Bronchial epithelial cell (primary cell): ENCODE results near the gene EPS8L2. TPM values are rescaled to one million over a fixed set of nuclear protein-coding genes. Genes with fewer than 3 reads are reported as not detected.

Source experiments
- DNase-seq: peaks from one replicate; pipeline ENCODE4 v3.0.0-alpha.2; 2010; ENCODE audit warnings: low read depth
- FAIRE-seq: peaks from 2 replicates; lab custom pipeline; 2011; peaks lifted over from hg19 to GRCh38; lab: Jason Lieb, UNC
- H3K27me3 ChIP-seq: 2 replicates; pipeline ENCODE4 v1.5.1; 2011; ENCODE audit warnings: low read length; ENCODE audit not compliant: control insufficient read depth, insufficient read depth
- H3K36me3 ChIP-seq: 2 replicates; pipeline ENCODE4 v1.5.1; 2011; ENCODE audit warnings: low read length; ENCODE audit not compliant: control insufficient read depth, insufficient read depth
- H3K4me3 ChIP-seq: 2 replicates; pipeline ENCODE4 v1.5.1; 2011; ENCODE audit warnings: mild to moderate bottlenecking, low read depth, low read length, control low read depth
- total RNA-seq: library from RNA; depleted of rRNA; stranded (reverse); fragments of >200 nt; gene quantifications from 2 replicates; pipeline ENCODE4 v1.2.1, GENCODE V29; 2014
- TF ChIP-seq, protein P1 (sequence below): IDR thresholded peaks from 2 replicates; pipeline ENCODE4 v1.5.1; 2011; ENCODE audit warnings: mild to moderate bottlenecking, moderate library complexity, low read length, control low read depth, inconsistent platforms; ENCODE audit not compliant: insufficient read depth, severe bottlenecking

EPS8L2 gene
- total RNA-seq, 1 donor from 2014 or later = 105 TPM

DNA sequence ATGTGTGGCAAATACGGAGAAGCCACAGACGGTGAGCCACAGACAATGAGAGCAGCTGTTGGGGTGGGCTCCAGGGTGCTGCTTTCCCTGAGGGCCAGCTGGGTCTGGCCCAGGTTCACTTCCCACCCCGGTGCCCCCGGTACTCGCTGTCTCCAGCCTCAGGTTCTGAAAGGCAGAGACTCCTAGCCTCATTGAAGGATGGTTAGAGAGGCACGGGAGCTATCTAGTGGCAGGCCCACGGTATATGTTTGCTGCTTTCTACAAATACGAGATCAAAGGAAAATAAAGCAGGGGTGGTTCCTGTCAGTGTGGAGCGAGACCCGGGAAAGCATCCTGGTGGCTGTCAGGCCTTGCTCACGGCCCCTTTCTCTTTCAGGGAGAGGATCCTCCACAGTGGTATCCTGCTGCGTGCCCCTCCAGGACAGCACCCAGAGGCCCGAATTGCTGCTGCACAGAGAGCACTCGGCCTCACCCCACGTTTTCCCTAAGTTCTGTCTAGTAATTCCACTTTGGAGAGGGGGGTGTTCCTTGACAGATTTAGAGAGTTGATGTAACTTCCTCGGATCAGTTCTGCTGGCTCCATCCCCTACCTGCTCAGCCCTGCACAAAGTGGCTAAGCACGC lies 7.4 kb upstream of the EPS8L2 start:
- Histone ChIP-seq H3K27me3 (no peaks in the 10 kb centered on the region), H3K4me3 (no peak overlapping the region), H3K36me3 (peaks cover 10% of the 10 kb centered on the region)
- DNase-seq = no peak
- TF ChIP-seq, protein P1, sequence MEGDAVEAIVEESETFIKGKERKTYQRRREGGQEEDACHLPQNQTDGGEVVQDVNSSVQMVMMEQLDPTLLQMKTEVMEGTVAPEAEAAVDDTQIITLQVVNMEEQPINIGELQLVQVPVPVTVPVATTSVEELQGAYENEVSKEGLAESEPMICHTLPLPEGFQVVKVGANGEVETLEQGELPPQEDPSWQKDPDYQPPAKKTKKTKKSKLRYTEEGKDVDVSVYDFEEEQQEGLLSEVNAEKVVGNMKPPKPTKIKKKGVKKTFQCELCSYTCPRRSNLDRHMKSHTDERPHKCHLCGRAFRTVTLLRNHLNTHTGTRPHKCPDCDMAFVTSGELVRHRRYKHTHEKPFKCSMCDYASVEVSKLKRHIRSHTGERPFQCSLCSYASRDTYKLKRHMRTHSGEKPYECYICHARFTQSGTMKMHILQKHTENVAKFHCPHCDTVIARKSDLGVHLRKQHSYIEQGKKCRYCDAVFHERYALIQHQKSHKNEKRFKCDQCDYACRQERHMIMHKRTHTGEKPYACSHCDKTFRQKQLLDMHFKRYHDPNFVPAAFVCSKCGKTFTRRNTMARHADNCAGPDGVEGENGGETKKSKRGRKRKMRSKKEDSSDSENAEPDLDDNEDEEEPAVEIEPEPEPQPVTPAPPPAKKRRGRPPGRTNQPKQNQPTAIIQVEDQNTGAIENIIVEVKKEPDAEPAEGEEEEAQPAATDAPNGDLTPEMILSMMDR = no peak
- no peak for FAIRE-seq

DNA sequence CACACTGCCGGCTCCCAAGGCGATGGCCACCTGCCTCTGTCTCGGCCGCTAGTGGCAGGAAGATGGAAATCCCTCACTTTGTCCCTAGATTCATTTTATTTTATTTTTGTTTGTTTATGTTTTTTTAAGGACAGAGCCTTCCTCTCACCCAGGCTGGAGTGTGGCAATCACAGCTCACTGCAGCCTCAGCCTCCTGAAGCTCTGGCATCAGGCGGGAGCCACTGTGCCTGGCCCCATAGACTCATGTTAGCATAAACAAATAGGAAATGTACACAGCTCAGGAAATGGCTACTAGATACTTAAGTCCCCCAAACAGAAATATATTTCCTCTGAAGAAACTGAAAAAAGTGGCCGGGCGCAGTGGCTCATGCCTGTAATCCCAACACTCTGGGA lies 6.9 kb upstream of the EPS8L2 start:
- H3K36me3 ChIP-seq = peaks cover 10% of the 10 kb centered on the region
- no peaks in the 10 kb centered on the region for H3K27me3 ChIP-seq
- DNase-seq = no peak
- H3K4me3 ChIP-seq = no peak overlapping the region
- FAIRE-seq = no peak
- TF ChIP-seq, protein P1 = no peak

DNA sequence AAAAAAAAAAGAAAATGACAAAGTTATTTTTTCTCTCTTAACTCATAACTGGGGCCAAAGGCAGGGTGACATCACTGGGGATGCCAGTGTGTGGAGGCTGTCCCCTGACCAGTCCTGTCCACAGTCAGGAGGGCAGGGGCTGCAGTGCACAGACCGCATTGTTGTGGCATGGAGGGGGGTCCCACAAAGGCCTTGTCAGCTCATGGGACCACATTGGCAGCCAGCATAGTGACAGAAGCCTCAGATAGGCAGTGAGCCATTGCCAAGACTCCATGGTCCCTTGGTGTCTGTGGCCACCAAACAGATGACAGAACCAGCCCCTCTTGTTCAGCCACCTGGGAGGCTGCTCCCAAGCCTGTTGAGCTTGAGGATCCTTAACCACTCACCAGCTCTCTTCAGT lies 6.3 kb upstream of the EPS8L2 start:
- FAIRE-seq (no peak), DNase-seq (no peak)
- TF ChIP-seq, protein P1 = no peak
- Histone ChIP-seq H3K36me3 (peaks cover 13% of the 10 kb centered on the region), H3K27me3 (no peaks in the 10 kb centered on the region), H3K4me3 (no peak overlapping the region)

DNA sequence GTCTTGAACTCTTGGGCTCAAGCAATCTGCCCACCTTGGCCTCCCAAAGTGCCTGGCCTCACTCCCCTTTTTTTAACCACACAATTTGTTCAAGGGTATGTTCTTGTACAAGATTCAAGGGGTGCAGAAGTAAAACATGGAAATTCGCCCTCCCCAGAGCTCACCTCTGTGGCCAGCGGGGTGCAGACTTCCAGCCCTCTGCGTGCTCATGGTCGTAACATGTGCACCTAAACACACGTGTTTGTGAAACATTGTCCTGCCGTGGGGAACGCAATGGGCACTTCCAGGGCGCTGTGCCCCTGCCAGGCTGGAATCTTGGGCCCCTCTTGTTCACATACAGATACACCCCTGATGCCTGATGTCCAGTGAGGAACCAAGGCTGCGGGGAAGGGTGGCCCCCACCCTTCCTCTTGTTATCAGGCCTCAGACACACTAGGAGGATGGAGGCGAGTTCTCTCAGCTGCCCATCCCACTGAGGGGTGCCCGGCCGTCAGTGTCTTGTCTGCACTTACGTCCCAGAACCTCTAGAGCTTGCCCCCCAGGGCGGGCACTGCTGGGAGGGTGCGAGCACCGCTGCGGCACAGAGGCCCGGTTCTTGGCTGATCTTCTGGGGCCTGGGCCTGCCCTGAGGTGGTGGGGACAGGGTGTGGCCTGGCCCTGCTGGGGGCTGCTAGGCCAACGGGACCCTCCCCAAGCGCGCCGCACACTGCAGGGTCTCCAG lies 4.1 kb upstream of the EPS8L2 start:
- Histone ChIP-seq H3K36me3 (peaks cover 13% of the 10 kb centered on the region), H3K27me3 (no peaks in the 10 kb centered on the region), H3K4me3 (no peak overlapping the region)
- FAIRE-seq (no peak), DNase-seq (no peak)
- TF ChIP-seq, protein P1 = no peak

DNA sequence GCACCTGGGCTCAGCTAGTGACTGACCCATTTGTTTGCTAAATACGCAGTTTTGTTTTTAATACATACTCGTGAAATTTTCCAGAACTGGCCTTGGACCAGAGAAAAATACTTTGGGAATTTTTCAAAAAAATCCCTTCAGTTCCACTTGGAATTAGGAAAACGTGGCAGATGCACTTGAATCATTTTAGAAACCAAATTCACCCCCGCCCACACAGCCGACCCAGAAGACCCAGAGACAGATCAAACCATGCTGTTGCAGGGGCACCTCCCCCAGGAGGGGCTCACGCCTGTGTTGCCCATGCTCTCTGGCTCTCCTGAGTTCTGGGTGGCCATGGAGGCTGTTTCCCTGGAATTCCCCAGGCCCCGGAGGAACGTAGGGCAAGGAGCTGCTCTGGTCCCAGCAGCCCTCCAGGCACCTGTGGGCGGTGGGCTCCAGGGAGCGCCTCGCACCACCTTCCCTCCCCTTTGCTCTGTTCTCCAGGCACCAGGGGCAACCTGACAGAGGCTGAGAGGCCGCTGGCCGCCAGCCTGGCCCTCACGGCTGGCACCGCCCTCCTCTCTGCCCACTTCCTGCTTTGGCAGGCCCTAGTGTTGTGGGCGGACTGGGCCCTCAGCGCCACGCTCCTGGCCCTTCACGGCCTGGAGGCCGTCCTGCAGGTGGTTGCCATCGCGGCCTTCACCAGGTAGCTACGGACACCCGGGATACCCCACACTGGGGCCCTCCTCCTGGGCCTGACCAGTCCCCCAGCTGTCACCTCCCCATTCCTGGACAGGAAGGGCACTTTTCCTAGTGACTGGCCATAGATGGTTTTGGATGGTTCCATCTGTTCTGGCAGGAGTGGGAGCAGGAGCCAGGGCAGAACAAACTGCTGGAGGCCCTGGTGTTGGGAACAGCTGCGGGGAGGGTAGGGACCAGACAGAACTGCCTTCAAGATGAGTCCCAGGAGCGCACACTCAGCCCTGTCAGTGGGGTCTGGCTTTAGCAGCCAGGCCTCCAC lies 3.3 kb upstream of the EPS8L2 start:
- no peaks in the 10 kb centered on the region for H3K27me3 ChIP-seq
- DNase-seq (peak; percentile 17), FAIRE-seq (no peak)
- no peak overlapping the region for H3K4me3 ChIP-seq
- TF ChIP-seq, protein P1 = no peak
- H3K36me3 ChIP-seq = peaks cover 17% of the 10 kb centered on the region
